K562 (cell line): Measurements from ENCODE around the gene RCSD1. TPM values are rescaled to one million over a fixed set of nuclear protein-coding genes. Genes with fewer than 3 reads are reported as not detected.
A peak's percentile ranks its signal among the peaks of the same experiment; 100 is the strongest.

Experiments
- ATAC-seq: fragments of 200-7000 bp; cut with Tn5 transposase; 3 replicates; pipeline ENCODE4 v1.9.1; 2020; ENCODE audit warnings: moderate library complexity
- BruUV-seq: library from RNA; stranded (reverse); fragments of 400-500 nt; replicated peaks from 2 replicates; lab custom pipeline; 2021; lab: Mats Ljungman, UMichigan
- CTCF ChIA-PET: fragments of 300-600 bp; formaldehyde crosslinking; extraction: SDS; loops from one replicate; lab custom pipeline; 2021; ENCODE audit warnings: low intra/inter-chr PET ratio; lab: Yijun Ruan, JAX
- POLR2A ChIA-PET: fragments of 300-600, 350-650 bp; sonication (Branson Sonifier 250); formaldehyde crosslinking; extraction: SDS; loops from one replicate; lab custom pipeline; 2021; ENCODE audit warnings: antibody characterized with exemption, inconsistent platforms; lab: Yijun Ruan, JAX
- DNase-seq, 4 experiments: peaks; one replicate each; pipeline versions ENCODE4 v3.0.0 to v3.0.0-alpha.2; 2011 to 2018; ENCODE audit warnings: low spot score in 3 of 4, mixed read lengths in 3 of 4; ENCODE audit errors: extremely low read depth in 1 of 4
- FAIRE-seq: peaks from 2 replicates; lab custom pipeline; 2011; peaks lifted over from hg19 to GRCh38; lab: Jason Lieb, UNC
- H2AFZ ChIP-seq: 2 replicates; pipeline ENCODE4 v1.6.0; 2011; ENCODE audit warnings: low read depth, low read length, control low read depth, inconsistent platforms
- H3K27ac ChIP-seq: fragments of 200-600 bp; 3 replicates; pipeline ENCODE4 v1.8.0; 2011; ENCODE audit warnings: low read depth, mild to moderate bottlenecking, control low read depth, inconsistent platforms, low read length, moderate library complexity, mixed read lengths; ENCODE audit errors: extremely low read depth
- H3K27me3 ChIP-seq, 2 experiments: fragments of 300-600 bp in 1 of 2; 2 replicates in 1 of 2; 3 replicates in 1 of 2; pipeline versions ENCODE4 v1.6.0 to v1.8.0; 2011; ENCODE audit warnings: inconsistent platforms in 2 of 2, low read length in 2 of 2, mild to moderate bottlenecking in 1 of 2, mixed read lengths in 1 of 2, moderate library complexity in 1 of 2; ENCODE audit not compliant: control insufficient read depth in 2 of 2, insufficient read depth in 2 of 2
- H3K36me3 ChIP-seq: fragments of 300-600 bp; 3 replicates; pipeline ENCODE4 v1.8.0; 2011; ENCODE audit warnings: mild to moderate bottlenecking, low read length, inconsistent platforms; ENCODE audit not compliant: control insufficient read depth, insufficient read depth
- H3K4me1 ChIP-seq, 2 experiments: fragments of 200-600 bp in 1 of 2; replicated peaks in 1 of 2; 2 replicates in 1 of 2; 3 replicates in 1 of 2; pipeline versions ENCODE4 v1.5.1 to v1.8.0; 2011; ENCODE audit warnings: inconsistent platforms in 2 of 2, low read length in 2 of 2, mild to moderate bottlenecking in 1 of 2, mixed read lengths in 1 of 2, moderate library complexity in 1 of 2; ENCODE audit not compliant: control insufficient read depth in 2 of 2, insufficient read depth in 2 of 2
- H3K4me2 ChIP-seq: 2 replicates; pipeline ENCODE4 v1.6.1; 2011; ENCODE audit warnings: low read length, control low read depth, inconsistent platforms, mixed read lengths; ENCODE audit not compliant: insufficient read depth
- H3K4me3 ChIP-seq: fragments of 200-600 bp; sonication (generic), shearing (Covaris generic); 2 replicates; pipeline ENCODE4 v1.5.1; 2016; ENCODE audit warnings: control low read depth, inconsistent platforms
- H3K79me2 ChIP-seq: fragments of 200-600 bp; 3 replicates; pipeline ENCODE4 v1.8.0; 2011; ENCODE audit warnings: low read length, inconsistent platforms; ENCODE audit not compliant: control insufficient read depth, insufficient read depth
- H3K9ac ChIP-seq, 2 experiments: 2 replicates each; pipeline versions ENCODE4 v1.6.0 to v1.6.1; 2011; ENCODE audit warnings: low read depth in 2 of 2, low read length in 2 of 2, control low read depth in 1 of 2, inconsistent platforms in 1 of 2, mild to moderate bottlenecking in 1 of 2, mixed read lengths in 1 of 2; ENCODE audit not compliant: insufficient read depth in 1 of 2
- H3K9me1 ChIP-seq: one replicate; pipeline ENCODE4 v1.6.0; 2011; ENCODE audit warnings: inconsistent platforms, mild to moderate bottlenecking, low read length, moderate library complexity; ENCODE audit not compliant: control insufficient read depth, insufficient read depth
- H3K9me3 ChIP-seq: replicated peaks from 2 replicates; pipeline ENCODE4 v1.5.1; 2011; ENCODE audit warnings: low read depth, low read length, inconsistent platforms; ENCODE audit not compliant: control insufficient read depth, insufficient read depth
- H4K20me1 ChIP-seq: replicated peaks from 2 replicates; pipeline ENCODE4 v1.6.1; 2011; ENCODE audit warnings: low read length, inconsistent platforms, mixed read lengths; ENCODE audit not compliant: control insufficient read depth, insufficient read depth
- ARID3B ChIP-seq: fragments of 250-450 bp; sonication (Bioruptor Pico); IDR thresholded peaks from 2 replicates; pipeline ENCODE4 v1.4.0; 2020; ENCODE audit warnings: borderline replicate concordance
- EHMT2 ChIP-seq: fragments of 450-650 bp; IDR thresholded peaks from 2 replicates; pipeline ENCODE4 v1.6.1; 2018; ENCODE audit warnings: antibody characterized with exemption
- FOXM1 ChIP-seq, 2 experiments: fragments of 450-650 bp in 1 of 2; sonication (generic) in 1 of 2; formaldehyde crosslinking in 1 of 2; IDR thresholded peaks; 2 replicates each; pipeline versions ENCODE4 v1.6.1 to v1.9.0; 2017 to 2022; ENCODE audit warnings: low read depth in 2 of 2, mild to moderate bottlenecking in 2 of 2, missing genetic modification reagents in 1 of 2, moderate library complexity in 1 of 2
- GATA2 ChIP-seq: sonication (generic); formaldehyde crosslinking; IDR thresholded peaks from 2 replicates; pipeline ENCODE4 v1.4.0; 2020; ENCODE audit warnings: mild to moderate bottlenecking, missing genetic modification reagents
- LARP7 ChIP-seq: fragments of 450-650 bp; IDR thresholded peaks from 2 replicates; pipeline ENCODE4 v1.6.1; 2016
- NR3C1 ChIP-seq: sonication (generic); formaldehyde crosslinking; IDR thresholded peaks from 2 replicates; pipeline ENCODE4 v1.8.1; 2022; ENCODE audit warnings: missing genetic modification reagents
- PPARD ChIP-seq: fragments of 250-450 bp; sonication (Bioruptor Pico); IDR thresholded peaks from 2 replicates; pipeline ENCODE4 v1.8.0; 2022; ENCODE audit warnings: inconsistent platforms, mild to moderate bottlenecking, moderate library complexity
- ZBTB1 ChIP-seq: sonication (generic); formaldehyde crosslinking; IDR thresholded peaks from 2 replicates; pipeline ENCODE4 v1.8.1; 2023; ENCODE audit warnings: missing genetic modification reagents, low read depth, mild to moderate bottlenecking, borderline replicate concordance
- ZBTB2 ChIP-seq: fragments of 450-650 bp; IDR thresholded peaks from 2 replicates; pipeline ENCODE4 v1.6.1; 2016; ENCODE audit warnings: antibody characterized with exemption
- ZNF583 ChIP-seq: fragments of 250-450 bp; sonication (Bioruptor Pico); IDR thresholded peaks from 2 replicates; pipeline ENCODE4 v1.4.0; 2020
- ZNF592 ChIP-seq: fragments of 450-650 bp; IDR thresholded peaks from 2 replicates; pipeline ENCODE4 v1.6.1; 2017; ENCODE audit warnings: antibody characterized with exemption, mild to moderate bottlenecking
- ZSCAN29 ChIP-seq: fragments of 450-650 bp; IDR thresholded peaks from 2 replicates; pipeline ENCODE4 v1.6.1; 2017
- WGBS: fragments of 100-300 bp; shearing (Covaris generic); methylation state at CpG from one replicate; pipeline ENCODE4 v1.1.6; 2016; ENCODE audit warnings: low coverage, mixed read lengths; ENCODE audit not compliant: insufficient coverage; ENCODE audit errors: missing lambda C conversion rate; 5-methylcytosine and 5-hydroxymethylcytosine counted together
- in situ Hi-C: fragments of 300-500 bp; cut with MboI; formaldehyde crosslinking; loops from 4 replicates; pipeline ENCODE4 v1.15.0; 2018; ENCODE audit warnings: inconsistent platforms, mixed read lengths
- intact Hi-C: fragments of 100-400 bp; cut with micrococcal nuclease; formaldehyde crosslinking; loops from 2 replicates; pipeline ENCODE4 v1.14.2; 2022
- polyA plus RNA-seq, 8 experiments: library from polyadenylated mRNA; depleted of rRNA in 4 of 8; stranded (reverse) in 5 of 8; unstranded in 3 of 8; fragments of >200 nt; fragmentation: Nextera tagmentation in 2 of 8; fragmentation: Illumina TruSeq in 1 of 8; extraction: Ambion mirVana in 2 of 8; extraction: Trizol in 1 of 8; gene quantifications; 2 replicates each; pipeline versions ENCODE4 v1.2.1 to v1.2.3, GENCODE V29; 2011 to 2014; ENCODE audit warnings: inconsistent platforms in 1 of 8, missing spikeins in 1 of 8
- total RNA-seq, 7 experiments: library from RNA; depleted of rRNA in 6 of 7; stranded (reverse); fragments of >200 nt in 6 of 7; fragmentation: Illumina TruSeq in 2 of 7; extraction: Trizol in 2 of 7; gene quantifications; 2 replicates each; pipeline versions ENCODE4 v1.2.1 to v1.2.3, GENCODE V29; 2011 to 2021; ENCODE audit warnings: low replicate concordance in 1 of 7

Gene RCSD1
- total and polyA plus RNA-seq, 9 of the 15 experiments (the other 6 are each of a cell fraction or from before 2014, with no cell fraction given): 7.8 to 69.8 (median 45.3) TPM

- Histone ChIP-seq H3K4me1 (peaks cover 5 to 23% of the 10 kb centered on the region in 2 experiments; a peak in 4 of 5 replicates), H3K36me3 (peaks cover 34% of the 10 kb centered on the region), H3K4me3 (no peak overlapping the region), H3K9ac (peak overlapping the region in 1 of 2 experiments; percentile 7; a peak in 1 of 4 replicates), H3K9me1 (peaks cover 3% of the 10 kb centered on the region), H4K20me1 (0 out of 2 replicates have a peak, but pooled peaks cover 3% of the 10 kb centered on the region), H3K4me2 (no peak overlapping the region), H3K27me3 (no peaks in the 10 kb centered on the region), H3K27ac (no peak overlapping the region), H3K79me2 (no peaks in the 10 kb centered on the region), H2AFZ (no peak overlapping the region), H3K9me3 (no peaks in the 10 kb centered on the region)
- no TSS peak for BruUV-seq
- POLR2A ChIA-PET: interaction anchor here (0.9 to 1.3 kb wide), 3 partner anchors 10 to 68 kb away, joined by 3 to 5 read pairs (median 3); no protein-coding TSS in a partner anchor
- WGBS: 35% methylated on average over 7 of the region's 7 CpGs
- DNase-seq (no peak), FAIRE-seq (no peak), ATAC-seq (no peak; the same call in 2 of the 3 replicates)
- intact Hi-C loops (no loop called here), in situ Hi-C loops (loop anchor here (25.0 kb wide), 2 partner anchors 1490 to 1665 kb away; no protein-coding TSS in a partner anchor)
- CTCF ChIA-PET: no interaction called here
- TF ChIP-seq EHMT2 (no peak), ARID3B (CRISPR knock-in tag) (no peak), LARP7 (no peak), NR3C1 (CRISPR knock-in tag) (no peak), ZBTB1 (CRISPR knock-in tag) (no peak), ZBTB2 (no peak), ZNF592 (no peak), ZNF583 (CRISPR knock-in tag) (no peak), GATA2 (CRISPR knock-in tag) (0 out of 2 replicates have a peak, but pooled peaks have one; percentile 12), FOXM1 (IDR thresholded peaks at IDR 0.05; ENCODE audit: low read depth) (no peak), FOXM1 (CRISPR knock-in tag; IDR thresholded peaks at IDR 0.05; ENCODE audit: low read depth) (no peak), PPARD (CRISPR knock-in tag) (no peak), ZSCAN29 (no peak)
Observed at GRCh38 chr1:167676916-167677848, 47.1 kb downstream of the RCSD1 start.
